ENCODE results near the gene TMEM244.
"Not testable (repeated sequence)": the region's sequence is repeated elsewhere in the genome, so short reads cannot be mapped to it uniquely, and the experiment has no call there.

Gene TMEM244

GRCh38 chr6:129866688-129867087, 5.6 kb upstream of the TMEM244 start:
- DNase-seq: no peak

GRCh38 chr6:129866256-129866655, 5.1 kb upstream of the TMEM244 start:
- no peak for DNase-seq

- DNase-seq: no peak
Observed at GRCh38 chr6:129865013-129865412, 3.9 kb upstream of the TMEM244 start.

- DNase-seq: no peak
Observed at GRCh38 chr6:129863664-129864063, 2.5 kb upstream of the TMEM244 start.

GRCh38 chr6:129859524-129859923, 1.6 kb downstream of the TMEM244 start:
- no peak for DNase-seq

GRCh38 chr6:129857838-129858237, 3.3 kb downstream of the TMEM244 start:
- no peak for DNase-seq

GRCh38 chr6:129853996-129854711, 7.0 kb downstream of the TMEM244 start:
- no peak for DNase-seq

- no peak for DNase-seq
Observed at GRCh38 chr6:129852257-129852858, 8.8 kb downstream of the TMEM244 start.

- DNase-seq: no peak
Observed at GRCh38 chr6:129849456-129849855, 11.7 kb downstream of the TMEM244 start.

GRCh38 chr6:129846761-129847160, 14.4 kb downstream of the TMEM244 start:
- no peak for DNase-seq

GRCh38 chr6:129845696-129846095, 15.4 kb downstream of the TMEM244 start:
- no peak for DNase-seq

- DNase-seq: no peak
Observed at GRCh38 chr6:129844118-129844891, 16.8 kb downstream of the TMEM244 start.

GRCh38 chr6:129843573-129843972, 17.5 kb downstream of the TMEM244 start:
- no peak for DNase-seq

- no peak for DNase-seq
Observed at GRCh38 chr6:129842881-129843409, 18.2 kb downstream of the TMEM244 start.

GRCh38 chr6:129842137-129842536, 19.0 kb downstream of the TMEM244 start:
- no peak for DNase-seq

GRCh38 chr6:129839562-129839961, 21.6 kb downstream of the TMEM244 start:
- DNase-seq: not testable (repeated sequence)

GRCh38 chr6:129835691-129836090, 25.4 kb downstream of the TMEM244 start:
- no peak for DNase-seq

- DNase-seq: no peak
Observed at GRCh38 chr6:129832299-129832698, 28.8 kb downstream of the TMEM244 start.

- DNase-seq: no peak
Observed at GRCh38 chr6:129828229-129828628, 32.9 kb downstream of the TMEM244 start.

GRCh38 chr6:129818251-129818650, 42.9 kb downstream of the TMEM244 start:
- no peak for DNase-seq

GRCh38 chr6:129817821-129818220, 43.3 kb downstream of the TMEM244 start:
- DNase-seq: no peak

GRCh38 chr6:129817332-129817731, 43.8 kb downstream of the TMEM244 start:
- no peak for DNase-seq

GRCh38 chr6:129812145-129812777, 48.9 kb downstream of the TMEM244 start:
- DNase-seq: no peak
